Breast epithelium (tissue), 4 donors: ENCODE results near the gene MS4A2. TPM values are rescaled to one million over a fixed set of nuclear protein-coding genes. Genes with fewer than 3 reads are reported as not detected.

Experiments
- DNase-seq, 2 donors: peaks; one replicate each; pipeline ENCODE4 v3.0.0-alpha.2; 2019; ENCODE audit warnings: low spot score in 2 of 2
- H3K27ac ChIP-seq, 2 donors: fragments of 200-600 bp; sonication (generic) in 1 of 2; one replicate each; pipeline ENCODE4 v1.5.1; 2016 to 2019; ENCODE audit warnings: mild to moderate bottlenecking in 1 of 2
- H3K27me3 ChIP-seq, 2 donors: fragments of 200-600 bp; sonication (generic) in 1 of 2; one replicate each; pipeline versions ENCODE4 v1.5.1 to v1.6.0; 2017 to 2019; ENCODE audit warnings: control low read depth in 1 of 2, mild to moderate bottlenecking in 1 of 2
- H3K36me3 ChIP-seq: fragments of 200-600 bp; one replicate; pipeline ENCODE4 v1.5.1; 2019
- H3K4me1 ChIP-seq, 2 donors: fragments of 200-600 bp; sonication (generic); one replicate each; pipeline ENCODE4 v1.5.1; 2016 to 2019; ENCODE audit warnings: control low read depth in 1 of 2
- H3K4me3 ChIP-seq, 3 donors: fragments of 200-600 bp; sonication (generic); 1 replicate in 2 of 3; 2 replicates in 1 of 3; pipeline ENCODE4 v1.5.1; 2016 to 2019; ENCODE audit warnings: mild to moderate bottlenecking in 3 of 3, moderate library complexity in 2 of 3
- H3K9me3 ChIP-seq, 2 donors: fragments of 200-600 bp; sonication (generic) in 1 of 2; one replicate each; pipeline ENCODE4 v1.5.1; 2016 to 2019; ENCODE audit warnings: control low read depth in 1 of 2
- CTCF ChIP-seq, 3 donors: fragments of 450-650 bp; IDR thresholded peaks; one replicate each; pipeline ENCODE4 v1.5.1; 2016 to 2017; ENCODE audit warnings: antibody characterized with exemption in 3 of 3, mild to moderate bottlenecking in 3 of 3, moderate library complexity in 3 of 3
- POLR2A ChIP-seq: fragments of 450-650 bp; IDR thresholded peaks from one replicate; pipeline ENCODE4 v1.6.1; 2016; ENCODE audit warnings: antibody characterized with exemption, mild to moderate bottlenecking, moderate library complexity
- POLR2AphosphoS5 ChIP-seq, 3 donors: sonication (generic); formaldehyde crosslinking; IDR thresholded peaks; one replicate each; pipeline ENCODE4 v1.6.1; 2017; ENCODE audit warnings: antibody characterized with exemption in 3 of 3
- intact Hi-C: fragments of 100-400 bp; cut with DNase I; formaldehyde crosslinking; loops from one replicate; pipeline ENCODE4 v1.15.1; 2023; ENCODE audit warnings: low total_unique reads
- total RNA-seq, 3 donors: library from RNA; depleted of rRNA; stranded (reverse); fragments of >200 nt; gene quantifications; one replicate each; pipeline ENCODE4 v1.1.0, GENCODE V29; 2016

The MS4A2 gene
- total RNA-seq, 3 donors from 2014 or later = 0.66 to 7.8 (median 0.73) TPM

- intact Hi-C loops = no loop called here
- H3K4me1 ChIP-seq = no peaks in the 10 kb centered on the region
- TF ChIP-seq CTCF (IDR thresholded peaks at IDR 0.05) (no peak), POLR2A (no peak), POLR2AphosphoS5 (IDR thresholded peaks at IDR 0.05) (no peak)
- no peak for DNase-seq
- H3K27ac ChIP-seq = no peak overlapping the region
- no peak overlapping the region for H3K4me3 ChIP-seq
- H3K27me3 ChIP-seq = no peaks in the 10 kb centered on the region
- no peaks in the 10 kb centered on the region for H3K36me3 ChIP-seq
- no peaks in the 10 kb centered on the region for H3K9me3 ChIP-seq
Measured at GRCh38 chr11:60118338-60118737, 29.9 kb downstream of the MS4A2 start.

- no peaks in the 10 kb centered on the region for H3K9me3 ChIP-seq
- no peak overlapping the region for H3K4me3 ChIP-seq
- no peak for DNase-seq
- TF ChIP-seq POLR2A (no peak), CTCF (IDR thresholded peaks at IDR 0.05) (no peak), POLR2AphosphoS5 (IDR thresholded peaks at IDR 0.05) (no peak)
- intact Hi-C loops = no loop called here
- H3K27ac ChIP-seq = no peak overlapping the region
- no peaks in the 10 kb centered on the region for H3K4me1 ChIP-seq
- no peaks in the 10 kb centered on the region for H3K27me3 ChIP-seq
- H3K36me3 ChIP-seq = no peaks in the 10 kb centered on the region
Measured at GRCh38 chr11:60119710-60120109, 31.2 kb downstream of the MS4A2 start.

GRCh38 chr11:60121264-60121663, 32.8 kb downstream of the MS4A2 start:
- TF ChIP-seq POLR2AphosphoS5 (IDR thresholded peaks at IDR 0.05) (no peak), POLR2A (no peak), CTCF (IDR thresholded peaks at IDR 0.05) (no peak)
- Histone ChIP-seq H3K27ac (no peak overlapping the region), H3K4me3 (no peak overlapping the region), H3K27me3 (no peaks in the 10 kb centered on the region), H3K36me3 (no peaks in the 10 kb centered on the region), H3K9me3 (no peaks in the 10 kb centered on the region), H3K4me1 (no peaks in the 10 kb centered on the region)
- intact Hi-C loops = no loop called here
- no peak for DNase-seq

GRCh38 chr11:60122414-60123036, 34.1 kb downstream of the MS4A2 start:
- Histone ChIP-seq H3K9me3 (no peaks in the 10 kb centered on the region), H3K36me3 (no peaks in the 10 kb centered on the region), H3K27me3 (no peaks in the 10 kb centered on the region), H3K4me1 (no peaks in the 10 kb centered on the region), H3K27ac (no peak overlapping the region), H3K4me3 (no peak overlapping the region)
- no peak for DNase-seq
- intact Hi-C loops = no loop called here
- TF ChIP-seq POLR2A (no peak), POLR2AphosphoS5 (IDR thresholded peaks at IDR 0.05) (no peak), CTCF (IDR thresholded peaks at IDR 0.05) (no peak)

- Histone ChIP-seq H3K4me3 (no peak overlapping the region), H3K27ac (no peak overlapping the region), H3K4me1 (no peaks in the 10 kb centered on the region), H3K36me3 (no peaks in the 10 kb centered on the region), H3K27me3 (no peaks in the 10 kb centered on the region), H3K9me3 (no peaks in the 10 kb centered on the region)
- TF ChIP-seq POLR2A (no peak), CTCF (IDR thresholded peaks at IDR 0.05) (no peak), POLR2AphosphoS5 (IDR thresholded peaks at IDR 0.05) (no peak)
- no peak for DNase-seq
- intact Hi-C loops = no loop called here
Measured at GRCh38 chr11:60124802-60125432, 36.5 kb downstream of the MS4A2 start.
